Measurements from ENCODE around the gene RGPD5.
"Not testable (repeated sequence)": the region's sequence is repeated elsewhere in the genome, so short reads cannot be mapped to it uniquely, and the experiment has no call there.

- TF ChIP-seq CTCF, POLR2A (IDR thresholded peaks at IDR 0.05): not testable (repeated sequence)
These were observed 101.2 kb downstream of the RGPD5 start for GRCh38 chr2:109895090-109895869.
